NB4 (cell line): ENCODE measurements around the gene BIVM.
A peak's percentile ranks its signal among the peaks of the same experiment; 100 is the strongest.

Experiments
- DNase-seq: peaks from one replicate; pipeline ENCODE4 v3.0.0; 2010; ENCODE audit warnings: low read depth
- H3K4me3 ChIP-seq: one replicate; pipeline ENCODE4 v1.5.1; 2011; ENCODE audit warnings: mild to moderate bottlenecking, low read depth, low read length, moderate library complexity
- CTCF ChIP-seq: IDR thresholded peaks from one replicate; pipeline ENCODE4 v1.5.1; 2012; ENCODE audit warnings: low read depth, low read length
- MYC ChIP-seq: IDR thresholded peaks from 2 replicates; pipeline ENCODE4 v1.6.1; 2011; ENCODE audit warnings: low read depth, low read length
- POLR2A ChIP-seq: IDR thresholded peaks from 2 replicates; pipeline ENCODE4 v1.6.1; 2011; ENCODE audit warnings: mild to moderate bottlenecking; ENCODE audit not compliant: insufficient read length; ENCODE audit errors: extremely low read depth
- TF ChIP-seq, protein P1 (sequence below): IDR thresholded peaks from 2 replicates; pipeline ENCODE4 v1.6.1; 2011; ENCODE audit warnings: low read depth, low read length

BIVM gene

DNA sequence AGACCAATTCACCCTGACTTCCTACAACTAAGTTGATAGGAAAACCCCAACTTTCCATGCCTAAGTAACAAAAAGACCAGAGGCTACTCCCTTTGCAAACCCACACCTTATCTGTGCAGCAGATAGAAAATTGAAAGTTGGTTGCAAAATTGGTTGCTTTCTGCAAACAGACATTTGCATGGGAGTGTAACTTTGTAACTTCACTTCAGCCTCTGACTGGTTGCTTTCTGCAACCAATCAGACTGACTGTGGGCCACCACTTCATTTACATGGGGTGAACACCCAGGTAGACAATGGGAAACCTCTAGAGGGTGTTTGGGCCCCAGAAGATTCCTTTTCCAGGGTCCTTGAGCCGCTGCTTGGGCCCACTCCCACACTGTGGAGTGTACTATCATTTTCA, 35.2 kb upstream of the BIVM start:
- DNase-seq: peak; percentile 16
- no peak for TF ChIP-seq POLR2A
- TF ChIP-seq, protein P1, sequence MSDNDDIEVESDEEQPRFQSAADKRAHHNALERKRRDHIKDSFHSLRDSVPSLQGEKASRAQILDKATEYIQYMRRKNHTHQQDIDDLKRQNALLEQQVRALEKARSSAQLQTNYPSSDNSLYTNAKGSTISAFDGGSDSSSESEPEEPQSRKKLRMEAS: no peak
- no peak for TF ChIP-seq CTCF
- no peak for TF ChIP-seq MYC
- H3K4me3 ChIP-seq: no peak overlapping the region

GRCh38 chr13:102768909-102769308, 30.0 kb upstream of the BIVM start:
- peak overlapping the region; percentile 26 for H3K4me3 ChIP-seq
- no peak for DNase-seq
- TF ChIP-seq, protein P1: no peak
- TF ChIP-seq POLR2A (no peak), CTCF (no peak), MYC (no peak)

GRCh38 chr13:102769679-102770078, 29.2 kb upstream of the BIVM start:
- H3K4me3 ChIP-seq: peak overlapping the region; percentile 85
- DNase-seq: peak; percentile 15
- no peak for TF ChIP-seq CTCF
- TF ChIP-seq POLR2A: no peak
- TF ChIP-seq, protein P1: no peak
- TF ChIP-seq MYC: no peak

- H3K4me3 ChIP-seq: peak overlapping the region; percentile 85
- no peak for DNase-seq
- TF ChIP-seq, protein P1: no peak
- no peak for TF ChIP-seq CTCF
- TF ChIP-seq POLR2A: no peak
- TF ChIP-seq MYC: no peak
These were observed 28.5 kb upstream of the BIVM start for GRCh38 chr13:102770435-102770834.

DNA sequence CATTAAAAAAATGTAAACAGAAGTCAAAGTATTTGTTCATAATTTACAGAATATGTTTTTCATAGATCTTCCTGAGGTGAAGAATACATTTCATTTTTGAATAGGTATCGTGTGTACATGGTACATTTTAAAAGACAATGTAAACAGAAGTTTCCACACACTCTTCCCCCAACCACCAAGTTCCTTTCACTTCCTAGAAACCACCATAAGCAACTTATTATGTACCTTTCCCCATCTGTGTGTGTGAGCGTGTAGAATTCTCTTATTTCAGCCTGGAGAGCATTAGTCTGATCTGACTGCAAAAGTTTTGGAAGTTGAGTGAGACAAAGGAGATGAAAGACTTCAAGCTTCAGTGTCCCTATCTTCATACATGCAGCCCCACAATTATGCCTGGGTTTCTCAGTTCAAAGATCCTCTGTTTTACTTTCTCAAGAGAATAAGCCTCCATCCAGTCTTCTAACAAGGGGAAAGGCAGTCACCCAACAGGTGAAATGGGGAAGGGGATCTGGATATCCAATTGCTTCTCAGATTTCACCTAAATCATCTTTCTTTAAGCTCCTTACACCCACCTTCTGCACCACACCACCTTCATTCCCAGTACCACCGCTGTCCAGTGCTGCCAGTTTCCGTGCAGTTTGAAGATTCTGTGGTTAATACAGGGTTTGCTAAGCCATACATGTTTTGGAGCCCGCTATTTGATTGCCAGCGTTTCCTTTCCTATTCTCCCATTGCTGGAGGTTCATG, 27.4 kb upstream of the BIVM start:
- H3K4me3 ChIP-seq: peak overlapping the region; percentile 85
- peak; percentile 50 for DNase-seq
- no peak for TF ChIP-seq POLR2A
- TF ChIP-seq, protein P1: no peak
- no peak for TF ChIP-seq MYC

DNA sequence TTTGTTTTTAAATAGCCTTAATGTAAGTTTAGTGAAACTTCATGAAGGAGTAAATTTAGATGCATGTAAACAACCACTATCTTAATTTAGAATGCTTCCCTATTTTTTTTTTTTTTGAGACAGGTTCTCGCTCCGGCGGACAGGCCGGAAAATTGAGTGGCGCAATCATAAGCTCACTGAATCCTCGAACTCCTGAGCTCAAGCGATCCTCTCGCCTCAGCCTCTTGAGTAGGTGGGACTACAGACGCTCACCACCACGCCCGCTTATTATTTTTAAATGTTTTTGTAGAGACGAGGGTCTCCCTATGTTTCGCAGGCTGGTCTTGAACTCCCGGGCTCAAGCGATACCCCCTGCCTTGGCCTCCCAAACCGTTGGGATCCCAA, 26.9 kb upstream of the BIVM start:
- TF ChIP-seq CTCF: no peak
- no peak for TF ChIP-seq MYC
- TF ChIP-seq POLR2A: no peak
- TF ChIP-seq, protein P1: no peak
- peak; percentile 77 for DNase-seq

More for the DNA sequence above, 26.9 kb upstream of the BIVM start:
- peak overlapping the region; percentile 85 for H3K4me3 ChIP-seq
